ENCODE measurements around the gene OR5B3. TPM values are rescaled to one million over a fixed set of nuclear protein-coding genes. Genes with fewer than 3 reads are reported as not detected.

Gene OR5B3
- total and polyA plus RNA-seq, 2 of the 13 experiments (the other 11 are each of a cell fraction or from before 2014, with no cell fraction given) = not detected

DNA sequence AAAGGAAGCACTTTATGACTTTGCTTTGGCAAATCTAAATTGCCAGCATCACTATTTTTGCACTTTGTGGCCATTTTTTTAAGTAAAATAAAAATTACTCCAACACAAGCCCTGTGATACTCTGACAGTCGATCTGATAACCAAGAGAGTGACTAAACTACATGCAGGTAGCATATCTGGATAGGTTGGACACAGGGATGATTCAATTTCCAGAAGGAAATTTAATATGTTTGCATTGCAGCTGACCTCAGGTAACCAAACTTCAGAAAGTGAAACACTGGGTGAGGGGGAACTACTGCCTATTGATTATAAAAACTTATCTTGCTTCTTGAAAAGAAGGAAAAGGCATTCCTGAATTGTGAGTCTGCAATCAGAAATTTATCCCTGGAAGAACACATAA lies 13.9 kb downstream of the OR5B3 start:
- H3K27ac ChIP-seq (ENCODE audit: extremely low read length, insufficient read depth, low read length) = no peak overlapping the region
- in situ Hi-C loops (cut with HindIII; ENCODE audit: extremely low pct_ligation_motif_present, low pct_unique_long_range_greater_than_20kb) = no loop called here
- H3K4me1 ChIP-seq (ENCODE audit: insufficient read depth, low read length) = no peaks in the 10 kb centered on the region
- no peaks in the 10 kb centered on the region for H3K36me3 ChIP-seq (replicated peaks in 1 of 2; ENCODE audit: control insufficient read depth in 1 of 2, insufficient read depth in 2 of 2, low read length in 2 of 2)
- no peak for FAIRE-seq
- H3K9me3 ChIP-seq (ENCODE audit: low read length) = peaks cover 13% of the 10 kb centered on the region; the same call in 1 of the 2 replicates
- DNase-seq (ENCODE audit: low spot score) = peak; percentile 2
- CTCF ChIA-PET (ENCODE audit: low intra/inter-chr PET ratio, low total read pairs) = no interaction called here
- BruUV-seq (replicated peaks) = no TSS peak
- no peaks in the 10 kb centered on the region for H4K20me1 ChIP-seq (ENCODE audit: insufficient read depth, low read length)
- POLR2A ChIA-PET = no interaction called here
- intact Hi-C loops (cut with micrococcal nuclease; ENCODE audit: unreplicated experiment) = loop anchor here (10.0 kb wide), 1 partner anchor 122 kb away; no protein-coding TSS in a partner anchor
- 0% methylated on average over 1 of the region's 1 CpG for WGBS (ENCODE audit: low lambda C conversion rate)
- TF ChIP-seq, protein P1, sequence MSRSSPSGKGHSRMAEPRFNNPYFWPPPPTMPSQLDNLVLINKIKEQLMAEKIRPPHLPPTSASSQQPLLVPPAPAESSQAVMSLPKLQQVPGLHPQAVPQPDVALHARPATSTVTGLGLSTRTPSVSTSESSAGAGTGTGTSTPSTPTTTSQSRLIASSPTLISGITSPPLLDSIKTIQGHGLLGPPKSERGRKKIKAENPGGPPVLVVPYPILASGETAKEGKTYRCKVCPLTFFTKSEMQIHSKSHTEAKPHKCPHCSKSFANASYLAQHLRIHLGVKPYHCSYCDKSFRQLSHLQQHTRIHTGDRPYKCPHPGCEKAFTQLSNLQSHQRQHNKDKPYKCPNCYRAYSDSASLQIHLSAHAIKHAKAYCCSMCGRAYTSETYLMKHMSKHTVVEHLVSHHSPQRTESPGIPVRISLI (CRISPR knock-in tag; IDR thresholded peaks at IDR 0.05; ENCODE audit: borderline replicate concordance) = no peak
- TF ChIP-seq ZNF432 (CRISPR knock-in tag; IDR thresholded peaks at IDR 0.05; ENCODE audit: borderline replicate concordance) (no peak), ZNF260 (CRISPR knock-in tag; IDR thresholded peaks at IDR 0.05; ENCODE audit: borderline replicate concordance, low read depth) (no peak), AGO1 (IDR thresholded peaks at IDR 0.05; ENCODE audit: low read depth, low read length, poor library complexity, severe bottlenecking) (no peak), LCORL (IDR thresholded peaks at IDR 0.05) (no peak), LCORL (CRISPR knock-in tag; IDR thresholded peaks at IDR 0.05) (no peak), PPARG (CRISPR knock-in tag; conservative IDR thresholded peaks at IDR 0.05) (no peak)
- TF ChIP-seq, protein P2, sequence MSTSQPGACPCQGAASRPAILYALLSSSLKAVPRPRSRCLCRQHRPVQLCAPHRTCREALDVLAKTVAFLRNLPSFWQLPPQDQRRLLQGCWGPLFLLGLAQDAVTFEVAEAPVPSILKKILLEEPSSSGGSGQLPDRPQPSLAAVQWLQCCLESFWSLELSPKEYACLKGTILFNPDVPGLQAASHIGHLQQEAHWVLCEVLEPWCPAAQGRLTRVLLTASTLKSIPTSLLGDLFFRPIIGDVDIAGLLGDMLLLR (CRISPR knock-in tag; IDR thresholded peaks at IDR 0.05) = no peak
- TF ChIP-seq, protein P3, sequence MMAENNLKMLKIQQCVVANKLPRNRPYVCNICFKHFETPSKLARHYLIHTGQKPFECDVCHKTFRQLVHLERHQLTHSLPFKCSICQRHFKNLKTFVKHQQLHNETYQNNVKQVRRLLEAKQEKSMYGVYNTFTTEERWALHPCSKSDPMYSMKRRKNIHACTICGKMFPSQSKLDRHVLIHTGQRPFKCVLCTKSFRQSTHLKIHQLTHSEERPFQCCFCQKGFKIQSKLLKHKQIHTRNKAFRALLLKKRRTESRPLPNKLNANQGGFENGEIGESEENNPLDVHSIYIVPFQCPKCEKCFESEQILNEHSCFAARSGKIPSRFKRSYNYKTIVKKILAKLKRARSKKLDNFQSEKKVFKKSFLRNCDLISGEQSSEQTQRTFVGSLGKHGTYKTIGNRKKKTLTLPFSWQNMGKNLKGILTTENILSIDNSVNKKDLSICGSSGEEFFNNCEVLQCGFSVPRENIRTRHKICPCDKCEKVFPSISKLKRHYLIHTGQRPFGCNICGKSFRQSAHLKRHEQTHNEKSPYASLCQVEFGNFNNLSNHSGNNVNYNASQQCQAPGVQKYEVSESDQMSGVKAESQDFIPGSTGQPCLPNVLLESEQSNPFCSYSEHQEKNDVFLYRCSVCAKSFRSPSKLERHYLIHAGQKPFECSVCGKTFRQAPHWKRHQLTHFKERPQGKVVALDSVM (CRISPR knock-in tag; IDR thresholded peaks at IDR 0.05) = no peak
- ATAC-seq = no peak
- no peak overlapping the region for H2AFZ ChIP-seq (ENCODE audit: low read length)
- no peak overlapping the region for H3K4me2 ChIP-seq (ENCODE audit: low read depth, low read length)
- no peaks in the 10 kb centered on the region for H3K27me3 ChIP-seq (ENCODE audit: control insufficient read depth in 1 of 2, insufficient read depth in 2 of 2, low read length in 2 of 2)
- H3K79me2 ChIP-seq (ENCODE audit: insufficient read depth, low read length) = no peaks in the 10 kb centered on the region
- H3K4me3 ChIP-seq (replicated peaks in 1 of 3; ENCODE audit: insufficient read depth in 1 of 3, low read depth in 2 of 3, low read length in 3 of 3) = no peak overlapping the region
- H3K9ac ChIP-seq (ENCODE audit: insufficient read depth, low read depth, low read length) = no peak overlapping the region

Measured in HepG2 (cell line).